SK-N-SH (cell line): ENCODE data around the gene AVPR2.

Experiments used
- FOXM1 ChIP-seq: IDR thresholded peaks from 2 replicates; pipeline ENCODE4 v1.4.0; 2012; ENCODE audit warnings: low read depth, mild to moderate bottlenecking
- GABPA ChIP-seq: IDR thresholded peaks from 2 replicates; pipeline ENCODE4 v1.4.0; 2012; ENCODE audit warnings: low read depth, mild to moderate bottlenecking
- POLR2AphosphoS5 ChIP-seq: IDR thresholded peaks from 2 replicates; pipeline ENCODE4 v1.6.1; 2012; ENCODE audit warnings: low read depth, low read length
- RCOR1 ChIP-seq: fragments of 150-350 bp; IDR thresholded peaks from 2 replicates; pipeline ENCODE4 v1.6.1; 2017; ENCODE audit warnings: antibody characterized with exemption, low read length
- RXRA ChIP-seq: IDR thresholded peaks from 2 replicates; pipeline ENCODE4 v1.4.0; 2012; ENCODE audit warnings: low read depth, mild to moderate bottlenecking, borderline replicate concordance
- ZBTB33 ChIP-seq: IDR thresholded peaks from 2 replicates; pipeline ENCODE4 v1.4.0; 2012; ENCODE audit warnings: low read depth, borderline replicate concordance
- TF ChIP-seq, protein P1 (sequence below): fragments of 200-600 bp; sonication (generic); IDR thresholded peaks from 2 replicates; pipeline ENCODE4 v1.6.1; 2017; ENCODE audit warnings: antibody characterized with exemption, mild to moderate bottlenecking, moderate library complexity
- TF ChIP-seq, protein P2 (sequence below): fragments of 150-350 bp; IDR thresholded peaks from 2 replicates; pipeline ENCODE4 v1.6.1; 2017; ENCODE audit warnings: antibody characterized with exemption, low read length, low read depth, borderline replicate concordance
- TF ChIP-seq, protein P3 (sequence below): IDR thresholded peaks from 2 replicates; pipeline ENCODE4 v1.6.1; 2012; ENCODE audit warnings: mild to moderate bottlenecking, low read depth, low read length, moderate library complexity

DNA sequence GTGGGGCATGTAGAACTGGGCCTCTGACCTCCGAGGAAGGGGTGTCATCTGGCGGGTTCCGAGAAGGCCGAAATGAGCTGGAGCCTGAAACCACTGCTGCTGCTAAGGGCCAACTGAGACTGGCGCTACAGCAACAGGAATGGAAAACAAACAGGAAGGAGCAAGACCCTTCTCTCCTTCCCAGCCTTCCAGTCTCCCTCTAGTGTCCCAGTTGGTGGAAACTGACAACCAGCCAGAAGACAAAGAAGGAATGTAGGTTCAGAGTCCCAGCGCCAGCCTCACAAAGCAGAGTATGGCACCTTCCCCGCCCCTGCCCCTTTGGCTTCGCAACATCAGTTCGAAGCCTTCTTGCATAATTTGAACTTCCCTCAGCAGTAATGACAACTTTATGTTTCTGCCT, 49.8 kb upstream of the AVPR2 start:
- TF ChIP-seq, protein P1, sequence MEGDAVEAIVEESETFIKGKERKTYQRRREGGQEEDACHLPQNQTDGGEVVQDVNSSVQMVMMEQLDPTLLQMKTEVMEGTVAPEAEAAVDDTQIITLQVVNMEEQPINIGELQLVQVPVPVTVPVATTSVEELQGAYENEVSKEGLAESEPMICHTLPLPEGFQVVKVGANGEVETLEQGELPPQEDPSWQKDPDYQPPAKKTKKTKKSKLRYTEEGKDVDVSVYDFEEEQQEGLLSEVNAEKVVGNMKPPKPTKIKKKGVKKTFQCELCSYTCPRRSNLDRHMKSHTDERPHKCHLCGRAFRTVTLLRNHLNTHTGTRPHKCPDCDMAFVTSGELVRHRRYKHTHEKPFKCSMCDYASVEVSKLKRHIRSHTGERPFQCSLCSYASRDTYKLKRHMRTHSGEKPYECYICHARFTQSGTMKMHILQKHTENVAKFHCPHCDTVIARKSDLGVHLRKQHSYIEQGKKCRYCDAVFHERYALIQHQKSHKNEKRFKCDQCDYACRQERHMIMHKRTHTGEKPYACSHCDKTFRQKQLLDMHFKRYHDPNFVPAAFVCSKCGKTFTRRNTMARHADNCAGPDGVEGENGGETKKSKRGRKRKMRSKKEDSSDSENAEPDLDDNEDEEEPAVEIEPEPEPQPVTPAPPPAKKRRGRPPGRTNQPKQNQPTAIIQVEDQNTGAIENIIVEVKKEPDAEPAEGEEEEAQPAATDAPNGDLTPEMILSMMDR, result no peak
- TF ChIP-seq ZBTB33 (no peak), RCOR1 (no peak), RXRA (no peak), POLR2AphosphoS5 (no peak), GABPA (no peak), FOXM1 (no peak)
- TF ChIP-seq, protein P2, sequence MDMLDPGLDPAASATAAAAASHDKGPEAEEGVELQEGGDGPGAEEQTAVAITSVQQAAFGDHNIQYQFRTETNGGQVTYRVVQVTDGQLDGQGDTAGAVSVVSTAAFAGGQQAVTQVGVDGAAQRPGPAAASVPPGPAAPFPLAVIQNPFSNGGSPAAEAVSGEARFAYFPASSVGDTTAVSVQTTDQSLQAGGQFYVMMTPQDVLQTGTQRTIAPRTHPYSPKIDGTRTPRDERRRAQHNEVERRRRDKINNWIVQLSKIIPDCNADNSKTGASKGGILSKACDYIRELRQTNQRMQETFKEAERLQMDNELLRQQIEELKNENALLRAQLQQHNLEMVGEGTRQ, result no peak
- TF ChIP-seq, protein P3, sequence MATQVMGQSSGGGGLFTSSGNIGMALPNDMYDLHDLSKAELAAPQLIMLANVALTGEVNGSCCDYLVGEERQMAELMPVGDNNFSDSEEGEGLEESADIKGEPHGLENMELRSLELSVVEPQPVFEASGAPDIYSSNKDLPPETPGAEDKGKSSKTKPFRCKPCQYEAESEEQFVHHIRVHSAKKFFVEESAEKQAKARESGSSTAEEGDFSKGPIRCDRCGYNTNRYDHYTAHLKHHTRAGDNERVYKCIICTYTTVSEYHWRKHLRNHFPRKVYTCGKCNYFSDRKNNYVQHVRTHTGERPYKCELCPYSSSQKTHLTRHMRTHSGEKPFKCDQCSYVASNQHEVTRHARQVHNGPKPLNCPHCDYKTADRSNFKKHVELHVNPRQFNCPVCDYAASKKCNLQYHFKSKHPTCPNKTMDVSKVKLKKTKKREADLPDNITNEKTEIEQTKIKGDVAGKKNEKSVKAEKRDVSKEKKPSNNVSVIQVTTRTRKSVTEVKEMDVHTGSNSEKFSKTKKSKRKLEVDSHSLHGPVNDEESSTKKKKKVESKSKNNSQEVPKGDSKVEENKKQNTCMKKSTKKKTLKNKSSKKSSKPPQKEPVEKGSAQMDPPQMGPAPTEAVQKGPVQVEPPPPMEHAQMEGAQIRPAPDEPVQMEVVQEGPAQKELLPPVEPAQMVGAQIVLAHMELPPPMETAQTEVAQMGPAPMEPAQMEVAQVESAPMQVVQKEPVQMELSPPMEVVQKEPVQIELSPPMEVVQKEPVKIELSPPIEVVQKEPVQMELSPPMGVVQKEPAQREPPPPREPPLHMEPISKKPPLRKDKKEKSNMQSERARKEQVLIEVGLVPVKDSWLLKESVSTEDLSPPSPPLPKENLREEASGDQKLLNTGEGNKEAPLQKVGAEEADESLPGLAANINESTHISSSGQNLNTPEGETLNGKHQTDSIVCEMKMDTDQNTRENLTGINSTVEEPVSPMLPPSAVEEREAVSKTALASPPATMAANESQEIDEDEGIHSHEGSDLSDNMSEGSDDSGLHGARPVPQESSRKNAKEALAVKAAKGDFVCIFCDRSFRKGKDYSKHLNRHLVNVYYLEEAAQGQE, result no peak
